Measurements from ENCODE around the gene DRAM1.

Gene DRAM1

DNA sequence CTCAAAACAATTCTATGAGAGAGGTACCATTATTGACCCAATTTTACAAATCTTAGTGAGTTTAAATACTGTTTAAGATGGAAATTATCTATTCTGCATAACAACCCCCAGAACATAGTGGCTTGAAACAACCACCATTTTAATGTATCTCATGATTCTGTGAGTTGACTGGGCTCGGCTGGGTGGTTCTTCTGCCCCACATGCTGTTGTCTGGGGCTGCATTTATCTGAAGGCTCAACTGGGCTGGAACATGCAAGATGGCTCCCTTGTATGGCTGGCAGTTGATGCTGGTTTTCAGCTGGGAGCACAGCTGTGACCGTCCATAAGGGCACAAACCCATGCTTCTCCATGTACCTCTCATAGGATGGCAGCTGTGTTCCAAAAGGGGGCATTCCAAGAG is 82.2 kb downstream of the DRAM1 start:
- Histone ChIP-seq H2BK5ac (ENCODE audit: low read depth, low read length, poor library complexity, severe bottlenecking) (no peak overlapping the region), H2BK120ac (ENCODE audit: low read depth, low read length) (no peak overlapping the region), H3K4me3 (ENCODE audit: insufficient read depth in 1 of 2, low read depth in 1 of 2, low read length in 2 of 2) (no peak overlapping the region), H4K8ac (ENCODE audit: low read length) (no peak overlapping the region), H3K4me2 (ENCODE audit: low read length, poor library complexity, severe bottlenecking) (no peak overlapping the region), H3K27me3 (ENCODE audit: control insufficient read depth in 1 of 2, insufficient read depth in 1 of 2, low read length in 2 of 2) (no peaks in the 10 kb centered on the region), H3K9me3 (ENCODE audit: control insufficient read depth, low read length) (peaks cover 4% of the 10 kb centered on the region), H3K23ac (ENCODE audit: low read length in 2 of 2) (no peak overlapping the region), H3K27ac (ENCODE audit: low read length, poor library complexity, severe bottlenecking) (no peak overlapping the region), H3K4me1 (ENCODE audit: control insufficient read depth, insufficient read depth, low read depth, low read length) (no peaks in the 10 kb centered on the region), H4K91ac (ENCODE audit: low read length) (no peak overlapping the region), H3K14ac (ENCODE audit: low read length in 2 of 2) (no peak overlapping the region), H3K79me1 (replicated peaks; ENCODE audit: low read length, poor library complexity, severe bottlenecking) (no peaks in the 10 kb centered on the region), H3K36me3 (ENCODE audit: control insufficient read depth in 1 of 2, insufficient read depth in 2 of 2, low read depth in 1 of 2, low read length in 2 of 2) (no peaks in the 10 kb centered on the region), H3K9ac (ENCODE audit: low read length) (no peak overlapping the region), H3K18ac (ENCODE audit: low read depth in 1 of 2, low read length in 2 of 2) (no peak overlapping the region), H2BK12ac (ENCODE audit: low read length in 2 of 2) (no peak overlapping the region), H2BK15ac (ENCODE audit: low read depth, poor library complexity, severe bottlenecking) (no peak overlapping the region), H2AK5ac (ENCODE audit: low read length, severe bottlenecking) (no peak overlapping the region), H3K4ac (ENCODE audit: low read depth in 1 of 2, low read length in 2 of 2) (no peak overlapping the region), H2AFZ (ENCODE audit: low read depth, low read length) (no peak overlapping the region)
- 87% methylated on average over 2 of the region's 2 CpGs for WGBS
- no peak for DNase-seq

GRCh38 chr12:101962486-101962885 is 85.1 kb downstream of the DRAM1 start:
- Histone ChIP-seq H4K8ac (ENCODE audit: low read length) (no peak overlapping the region), H3K4me2 (ENCODE audit: low read length, poor library complexity, severe bottlenecking) (no peak overlapping the region), H2AK5ac (ENCODE audit: low read length, severe bottlenecking) (no peak overlapping the region), H3K18ac (ENCODE audit: low read depth in 1 of 2, low read length in 2 of 2) (no peak overlapping the region), H3K36me3 (ENCODE audit: control insufficient read depth in 1 of 2, insufficient read depth in 2 of 2, low read depth in 1 of 2, low read length in 2 of 2) (no peaks in the 10 kb centered on the region), H4K91ac (ENCODE audit: low read length) (no peak overlapping the region), H3K4me1 (ENCODE audit: control insufficient read depth, insufficient read depth, low read depth, low read length) (no peaks in the 10 kb centered on the region), H3K79me1 (replicated peaks; ENCODE audit: low read length, poor library complexity, severe bottlenecking) (no peaks in the 10 kb centered on the region), H3K27me3 (ENCODE audit: control insufficient read depth in 1 of 2, insufficient read depth in 1 of 2, low read length in 2 of 2) (no peaks in the 10 kb centered on the region), H3K9ac (ENCODE audit: low read length) (peak overlapping the region; percentile 44), H2AFZ (ENCODE audit: low read depth, low read length) (no peak overlapping the region), H2BK5ac (ENCODE audit: low read depth, low read length, poor library complexity, severe bottlenecking) (no peak overlapping the region), H3K23ac (ENCODE audit: low read length in 2 of 2) (no peak overlapping the region), H3K14ac (ENCODE audit: low read length in 2 of 2) (no peak overlapping the region), H2BK15ac (ENCODE audit: low read depth, poor library complexity, severe bottlenecking) (no peak overlapping the region), H2BK120ac (ENCODE audit: low read depth, low read length) (no peak overlapping the region), H2BK12ac (ENCODE audit: low read length in 2 of 2) (no peak overlapping the region), H3K9me3 (ENCODE audit: control insufficient read depth, low read length) (peaks cover 4% of the 10 kb centered on the region), H3K4me3 (ENCODE audit: insufficient read depth in 1 of 2, low read depth in 1 of 2, low read length in 2 of 2) (no peak overlapping the region), H3K27ac (ENCODE audit: low read length, poor library complexity, severe bottlenecking) (no peak overlapping the region), H3K4ac (ENCODE audit: low read depth in 1 of 2, low read length in 2 of 2) (no peak overlapping the region)
- no peak for DNase-seq
- 60% methylated on average over 1 of the region's 1 CpG for WGBS

DNA sequence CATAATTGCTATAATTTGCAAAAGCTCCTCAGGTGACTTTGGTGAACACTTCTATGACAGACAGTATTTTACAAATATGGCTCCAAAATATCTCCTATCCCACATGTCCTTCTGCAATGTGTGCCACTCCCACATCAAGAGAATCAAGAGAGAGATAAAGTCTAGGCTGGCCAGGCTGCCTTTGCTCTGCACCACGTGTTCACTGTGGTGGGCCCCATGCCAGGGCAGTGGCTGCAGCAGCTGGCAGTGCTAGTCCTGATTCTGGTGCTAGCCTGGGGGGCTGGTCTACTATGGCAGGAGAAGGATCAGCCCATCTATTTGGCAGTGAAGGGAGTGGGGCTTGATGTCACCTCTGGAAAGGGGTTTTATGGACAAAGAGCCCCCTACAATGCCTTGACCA is 86.3 kb downstream of the DRAM1 start:
- H2BK120ac ChIP-seq (ENCODE audit: low read depth, low read length), result no peak overlapping the region
- H3K79me1 ChIP-seq (replicated peaks; ENCODE audit: low read length, poor library complexity, severe bottlenecking), result no peaks in the 10 kb centered on the region
- no peak overlapping the region for H3K4ac ChIP-seq (ENCODE audit: low read depth in 1 of 2, low read length in 2 of 2)
- H3K23ac ChIP-seq (ENCODE audit: low read length in 2 of 2), result no peak overlapping the region
- H3K4me2 ChIP-seq (ENCODE audit: low read length, poor library complexity, severe bottlenecking), result no peak overlapping the region
- no peak overlapping the region for H3K14ac ChIP-seq (ENCODE audit: low read length in 2 of 2)
- WGBS, result 15% methylated on average over 1 of the region's 1 CpG
- H3K9ac ChIP-seq (ENCODE audit: low read length), result no peak overlapping the region
- H3K4me3 ChIP-seq (ENCODE audit: insufficient read depth in 1 of 2, low read depth in 1 of 2, low read length in 2 of 2), result no peak overlapping the region
- no peak overlapping the region for H2AK5ac ChIP-seq (ENCODE audit: low read length, severe bottlenecking)
- no peak overlapping the region for H2BK5ac ChIP-seq (ENCODE audit: low read depth, low read length, poor library complexity, severe bottlenecking)
- H3K18ac ChIP-seq (ENCODE audit: low read depth in 1 of 2, low read length in 2 of 2), result no peak overlapping the region
- H2AFZ ChIP-seq (ENCODE audit: low read depth, low read length), result no peak overlapping the region
- H3K36me3 ChIP-seq (ENCODE audit: control insufficient read depth in 1 of 2, insufficient read depth in 2 of 2, low read depth in 1 of 2, low read length in 2 of 2), result no peaks in the 10 kb centered on the region
- H4K8ac ChIP-seq (ENCODE audit: low read length), result no peak overlapping the region
- H4K91ac ChIP-seq (ENCODE audit: low read length), result no peak overlapping the region
- H2BK15ac ChIP-seq (ENCODE audit: low read depth, poor library complexity, severe bottlenecking), result no peak overlapping the region
- H2BK12ac ChIP-seq (ENCODE audit: low read length in 2 of 2), result no peak overlapping the region
- H3K27ac ChIP-seq (ENCODE audit: low read length, poor library complexity, severe bottlenecking), result no peak overlapping the region
- H3K27me3 ChIP-seq (ENCODE audit: control insufficient read depth in 1 of 2, insufficient read depth in 1 of 2, low read length in 2 of 2), result no peaks in the 10 kb centered on the region
- H3K9me3 ChIP-seq (ENCODE audit: control insufficient read depth, low read length), result peaks cover 4% of the 10 kb centered on the region
- H3K4me1 ChIP-seq (ENCODE audit: control insufficient read depth, insufficient read depth, low read depth, low read length), result no peaks in the 10 kb centered on the region
- no peak for DNase-seq

- Histone ChIP-seq H4K91ac (ENCODE audit: low read length) (no peak overlapping the region), H2BK5ac (ENCODE audit: low read depth, low read length, poor library complexity, severe bottlenecking) (no peak overlapping the region), H3K9me3 (ENCODE audit: control insufficient read depth, low read length) (peaks cover 2% of the 10 kb centered on the region), H3K4ac (ENCODE audit: low read depth in 1 of 2, low read length in 2 of 2) (no peak overlapping the region), H3K79me1 (replicated peaks; ENCODE audit: low read length, poor library complexity, severe bottlenecking) (no peaks in the 10 kb centered on the region), H3K14ac (ENCODE audit: low read length in 2 of 2) (no peak overlapping the region), H3K27me3 (ENCODE audit: control insufficient read depth in 1 of 2, insufficient read depth in 1 of 2, low read length in 2 of 2) (no peaks in the 10 kb centered on the region), H3K9ac (ENCODE audit: low read length) (no peak overlapping the region), H4K8ac (ENCODE audit: low read length) (no peak overlapping the region), H3K23ac (ENCODE audit: low read length in 2 of 2) (no peak overlapping the region), H3K4me3 (ENCODE audit: insufficient read depth in 1 of 2, low read depth in 1 of 2, low read length in 2 of 2) (no peak overlapping the region), H2BK15ac (ENCODE audit: low read depth, poor library complexity, severe bottlenecking) (no peak overlapping the region), H2AK5ac (ENCODE audit: low read length, severe bottlenecking) (no peak overlapping the region), H2BK120ac (ENCODE audit: low read depth, low read length) (no peak overlapping the region), H3K36me3 (ENCODE audit: control insufficient read depth in 1 of 2, insufficient read depth in 2 of 2, low read depth in 1 of 2, low read length in 2 of 2) (no peaks in the 10 kb centered on the region), H2AFZ (ENCODE audit: low read depth, low read length) (no peak overlapping the region), H2BK12ac (ENCODE audit: low read length in 2 of 2) (no peak overlapping the region), H3K27ac (ENCODE audit: low read length, poor library complexity, severe bottlenecking) (no peak overlapping the region), H3K18ac (ENCODE audit: low read depth in 1 of 2, low read length in 2 of 2) (no peak overlapping the region), H3K4me1 (ENCODE audit: control insufficient read depth, insufficient read depth, low read depth, low read length) (no peaks in the 10 kb centered on the region), H3K4me2 (ENCODE audit: low read length, poor library complexity, severe bottlenecking) (no peak overlapping the region)
- no peak for DNase-seq
- no CpG with 5 or more reads among the region's 1 CpG for WGBS
Measured at GRCh38 chr12:101966496-101966895, 89.1 kb downstream of the DRAM1 start.

All from mesenchymal stem cell (in vitro differentiated cells and primary cell).